IMR-90 (cell line): ENCODE data around the gene CBL. TPM values are rescaled to one million over a fixed set of nuclear protein-coding genes. Genes with fewer than 3 reads are reported as not detected.

Experiments used
- ATAC-seq: fragments of 200-7000 bp; cut with Tn5 transposase; 2 replicates; pipeline ENCODE4 v1.9.1; 2020; ENCODE audit warnings: low read depth, mild to moderate bottlenecking, moderate library complexity
- BruUV-seq: library from RNA; stranded (reverse); fragments of 400-500 nt; replicated peaks from 2 replicates; lab custom pipeline; 2021; lab: Mats Ljungman, UMichigan
- CTCF ChIA-PET: fragments of 300-600 bp; formaldehyde crosslinking; extraction: SDS; loops from one replicate; lab custom pipeline; 2021; ENCODE audit warnings: antibody characterized with exemption; lab: Yijun Ruan, JAX
- POLR2A ChIA-PET: fragments of 300-600 bp; sonication (Branson Sonifier 250); formaldehyde crosslinking; loops from one replicate; lab custom pipeline; 2022; ENCODE audit warnings: antibody characterized with exemption; ENCODE audit not compliant: unreplicated experiment; lab: Charles Lee
- DNase-seq: peaks from one replicate; pipeline ENCODE4 v3.0.0; 2013
- H2AFZ ChIP-seq: replicated peaks from 2 replicates; pipeline ENCODE3; 2013; ENCODE audit warnings: low read length, mild to moderate bottlenecking; ENCODE audit not compliant: poor library complexity
- H2AK5ac ChIP-seq: 2 replicates; pipeline ENCODE4 v1.6.1; 2013; ENCODE audit warnings: low read depth, low read length, inconsistent platforms
- H2AK9ac ChIP-seq: replicated peaks from 2 replicates; pipeline ENCODE3; 2013; ENCODE audit warnings: mild to moderate bottlenecking, low read depth, low read length, moderate library complexity; ENCODE audit not compliant: poor library complexity
- H2BK120ac ChIP-seq: 2 replicates; pipeline ENCODE4 v1.6.1; 2013; ENCODE audit warnings: low read depth, low read length, inconsistent platforms
- H2BK15ac ChIP-seq: 3 replicates; pipeline ENCODE4 v1.6.1; 2013; ENCODE audit warnings: low read depth, low read length, inconsistent platforms
- H2BK20ac ChIP-seq: 2 replicates; pipeline ENCODE4 v1.6.1; 2013; ENCODE audit warnings: low read depth, mild to moderate bottlenecking, inconsistent platforms, low read length, moderate library complexity
- H2BK5ac ChIP-seq: 2 replicates; pipeline ENCODE4 v1.6.1; 2013; ENCODE audit warnings: mild to moderate bottlenecking, low read depth, low read length, inconsistent platforms; ENCODE audit not compliant: poor library complexity, severe bottlenecking
- H3K14ac ChIP-seq: replicated peaks from 2 replicates; pipeline ENCODE4 v1.6.1; 2013; ENCODE audit warnings: low read depth, low read length, inconsistent platforms
- H3K18ac ChIP-seq: 2 replicates; pipeline ENCODE4 v1.6.1; 2013; ENCODE audit warnings: low read depth, low read length, control low read depth
- H3K23ac ChIP-seq: 2 replicates; pipeline ENCODE4 v1.6.1; 2013; ENCODE audit warnings: low read depth, low read length, inconsistent platforms
- H3K27ac ChIP-seq: 2 replicates; pipeline ENCODE4 v1.5.1; 2013; ENCODE audit warnings: mild to moderate bottlenecking, control low read depth, low read length; ENCODE audit not compliant: insufficient read depth
- H3K27me3 ChIP-seq: 2 replicates; pipeline ENCODE4 v1.6.1; 2013; ENCODE audit warnings: low read length; ENCODE audit not compliant: control insufficient read depth, insufficient read depth
- H3K36me3 ChIP-seq: 2 replicates; pipeline ENCODE4 v1.6.1; 2013; ENCODE audit warnings: low read length, mixed read lengths; ENCODE audit not compliant: control insufficient read depth, insufficient read depth
- H3K4ac ChIP-seq: 2 replicates; pipeline ENCODE4 v1.6.1; 2013; ENCODE audit warnings: low read depth, low read length, inconsistent platforms
- H3K4me1 ChIP-seq: 2 replicates; pipeline ENCODE4 v1.6.1; 2013; ENCODE audit warnings: low read length, mixed read lengths; ENCODE audit not compliant: control insufficient read depth, insufficient read depth
- H3K4me2 ChIP-seq: 2 replicates; pipeline ENCODE4 v1.6.1; 2013; ENCODE audit warnings: low read depth, mild to moderate bottlenecking, control low read depth, low read length, moderate library complexity
- H3K4me3 ChIP-seq: 2 replicates; pipeline ENCODE4 v1.5.1; 2013; ENCODE audit warnings: low read depth, mild to moderate bottlenecking, control low read depth, low read length, moderate library complexity; ENCODE audit not compliant: insufficient read depth
- H3K56ac ChIP-seq: 2 replicates; pipeline ENCODE4 v1.6.1; 2013; ENCODE audit warnings: low read length, inconsistent platforms; ENCODE audit not compliant: insufficient read depth; ENCODE audit errors: extremely low read depth
- H3K79me1 ChIP-seq, 2 experiments: 2 replicates each; pipeline ENCODE4 v1.6.1; 2013; ENCODE audit warnings: low read length in 2 of 2, inconsistent platforms in 1 of 2, low read depth in 1 of 2
- H3K9ac ChIP-seq: 2 replicates; pipeline ENCODE4 v1.6.1; 2013; ENCODE audit warnings: low read depth, low read length, control low read depth
- H3K9me1 ChIP-seq: 2 replicates; pipeline ENCODE4 v1.6.1; 2013; ENCODE audit warnings: low read length, inconsistent platforms; ENCODE audit not compliant: insufficient read depth
- H3K9me3 ChIP-seq: 2 replicates; pipeline ENCODE4 v1.6.1; 2013; ENCODE audit warnings: low read length; ENCODE audit not compliant: control insufficient read depth, insufficient read depth
- H4K20me1 ChIP-seq: 2 replicates; pipeline ENCODE4 v1.6.1; 2013; ENCODE audit warnings: low read length, inconsistent platforms; ENCODE audit not compliant: insufficient read depth
- H4K5ac ChIP-seq: 2 replicates; pipeline ENCODE4 v1.6.1; 2013; ENCODE audit warnings: mild to moderate bottlenecking, low read depth, low read length, control low read depth
- H4K8ac ChIP-seq, 2 experiments: 2 replicates each; pipeline ENCODE4 v1.6.1; 2013; ENCODE audit warnings: low read depth in 2 of 2, low read length in 2 of 2, control low read depth in 1 of 2, inconsistent platforms in 1 of 2
- H4K91ac ChIP-seq: 2 replicates; pipeline ENCODE4 v1.6.1; 2013; ENCODE audit warnings: low read depth, low read length, inconsistent platforms; ENCODE audit not compliant: insufficient read depth
- BHLHE40 ChIP-seq: fragments of 150-350 bp; IDR thresholded peaks from 2 replicates; pipeline ENCODE4 v1.6.1; 2016; ENCODE audit warnings: mild to moderate bottlenecking, low read depth, low read length
- FOS ChIP-seq: fragments of 150-350 bp; IDR thresholded peaks from 2 replicates; pipeline ENCODE4 v1.6.1; 2016; ENCODE audit warnings: low read depth, low read length
- MXI1 ChIP-seq: IDR thresholded peaks from 2 replicates; pipeline ENCODE4 v1.6.1; 2012; ENCODE audit warnings: low read depth, mild to moderate bottlenecking, low read length, moderate library complexity, borderline replicate concordance
- WGBS, 2 experiments: methylation state at CpG; one replicate each; pipeline versions ENCODE4 v1.1.5 to v1.1.7; 2013; ENCODE audit warnings: missing lambda C conversion rate in 2 of 2; ENCODE audit not compliant: insufficient read length in 1 of 2; ENCODE audit errors: extremely low coverage in 2 of 2; 5-methylcytosine and 5-hydroxymethylcytosine counted together
- dilution Hi-C: fragments of 300-500 bp; cut with HindIII; formaldehyde crosslinking; loops from one replicate; pipeline ENCODE4 v1.14.3; 2018; ENCODE audit warnings: low sequenced_read_pairs; ENCODE audit not compliant: unreplicated experiment
- in situ Hi-C: fragments of 300-500 bp; cut with MboI; formaldehyde crosslinking; loops from 3 replicates; pipeline ENCODE4 v1.14.3; 2019; ENCODE audit warnings: low sequenced_read_pairs, inconsistent platforms, mixed read lengths
- intact Hi-C: fragments of 100-400 bp; cut with micrococcal nuclease; formaldehyde crosslinking; loops from 2 replicates; pipeline ENCODE4 v1.10.0; 2022
- polyA plus RNA-seq, 3 experiments: library from polyadenylated mRNA; depleted of rRNA; stranded (reverse); fragments of >200 nt; gene quantifications; 2 replicates each; pipeline ENCODE4 v1.2.3, GENCODE V29; 2012; ENCODE audit warnings: low replicate concordance in 1 of 3
- total RNA-seq: library from RNA; depleted of rRNA; stranded (reverse); fragments of >200 nt; gene quantifications from 2 replicates; pipeline ENCODE4 v1.2.3, GENCODE V29; 2012

The CBL gene
- total and polyA plus RNA-seq, 2 of the 4 experiments (the other 2 are of a cell fraction): 6.1 to 11.8 TPM

DNA sequence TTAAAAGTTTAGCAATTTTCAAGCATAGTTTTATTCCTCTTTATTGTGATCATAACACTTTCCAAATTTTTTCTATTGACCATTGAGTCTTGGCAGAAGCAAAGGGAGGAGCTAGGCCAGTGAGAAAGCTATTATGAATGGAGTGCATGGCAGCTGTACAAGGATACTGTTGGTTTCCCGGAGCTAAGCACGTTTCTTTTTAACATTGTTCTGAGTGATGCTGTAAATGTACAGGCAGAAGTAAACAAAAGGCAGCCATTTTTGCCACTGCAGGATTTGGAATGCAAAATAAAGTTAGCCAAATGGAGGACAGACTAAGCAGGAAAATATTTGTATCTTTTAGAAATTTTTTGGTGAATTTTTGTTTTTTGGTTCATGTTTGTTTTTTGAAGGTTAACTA lies 16.2 kb downstream of the CBL start:
- peak; percentile 81 for DNase-seq
- H2BK15ac ChIP-seq: no peak overlapping the region
- no peak overlapping the region for H3K4me3 ChIP-seq
- in situ Hi-C loops (no loop called here), dilution Hi-C loops (no loop called here), intact Hi-C loops (no loop called here)
- H3K56ac ChIP-seq: no peak overlapping the region
- H3K79me1 ChIP-seq: peaks cover 18 to 71% of the 10 kb centered on the region in 2 experiments; a peak in 3 of 4 replicates
- no peak overlapping the region for H4K91ac ChIP-seq
- no peak overlapping the region for H3K18ac ChIP-seq
- CTCF ChIA-PET: interaction anchor here (0.6 kb wide), 2 partner anchors 152 to 248 kb away, joined by 4 read pairs; no protein-coding TSS in a partner anchor
- H2AFZ ChIP-seq: no peak overlapping the region
- WGBS, 2 experiments: no CpG with 5 or more reads among the region's 2 CpGs
- H3K36me3 ChIP-seq: no peaks in the 10 kb centered on the region
- peak overlapping the region; percentile 67; the same call in 1 of the 2 replicates for H3K4ac ChIP-seq
- H3K23ac ChIP-seq: peak overlapping the region; percentile 45; the same call in 1 of the 2 replicates
- no peak overlapping the region for H3K9ac ChIP-seq
- H2AK9ac ChIP-seq: no peak overlapping the region
- no peak overlapping the region; the same call in 1 of the 2 replicates for H2BK120ac ChIP-seq
- peaks cover 29% of the 10 kb centered on the region for H4K20me1 ChIP-seq
- ATAC-seq: peak; percentile 77
- no peaks in the 10 kb centered on the region for H3K27me3 ChIP-seq
- BruUV-seq: no TSS peak
- TF ChIP-seq MXI1: 0 out of 2 replicates have a peak, but pooled peaks have one; percentile 35
- peak; percentile 94 for TF ChIP-seq BHLHE40
- TF ChIP-seq FOS: no peak
- no peak overlapping the region; a peak in 2 of 4 replicates for H4K8ac ChIP-seq
- H3K27ac ChIP-seq: peak overlapping the region; percentile 98; the same call in 1 of the 2 replicates
- peaks cover 21% of the 10 kb centered on the region for H3K9me1 ChIP-seq
- H3K9me3 ChIP-seq: no peaks in the 10 kb centered on the region
- POLR2A ChIA-PET: no interaction called here
- no peak overlapping the region for H2AK5ac ChIP-seq
- peak overlapping the region; percentile 84; the same call in 1 of the 2 replicates for H3K14ac ChIP-seq
- H3K4me1 ChIP-seq: peaks cover 9% of the 10 kb centered on the region
- H2BK20ac ChIP-seq: no peak overlapping the region
- H2BK5ac ChIP-seq: peak overlapping the region; percentile 78
- H4K5ac ChIP-seq: no peak overlapping the region
- no peak overlapping the region; the same call in 1 of the 2 replicates for H3K4me2 ChIP-seq
